WTC11 (cell line): ENCODE measurements around the gene RPS6KC1.

Experiments used
- CREB1 ChIP-seq: sonication (generic); formaldehyde crosslinking; IDR thresholded peaks from 2 replicates; pipeline ENCODE4 v1.8.0; 2023; ENCODE audit warnings: mild to moderate bottlenecking, missing genetic modification reagents
- JUN ChIP-seq: sonication (generic); formaldehyde crosslinking; IDR thresholded peaks from 2 replicates; pipeline ENCODE4 v1.8.0; 2023; ENCODE audit warnings: mild to moderate bottlenecking, missing genetic modification reagents
- MYBL2 ChIP-seq: sonication (generic); formaldehyde crosslinking; IDR thresholded peaks from 2 replicates; pipeline ENCODE4 v1.8.1; 2023; ENCODE audit warnings: mild to moderate bottlenecking, moderate library complexity, missing genetic modification reagents
- SMAD3 ChIP-seq: sonication (generic); formaldehyde crosslinking; IDR thresholded peaks from 2 replicates; pipeline ENCODE4 v1.8.0; 2022; ENCODE audit warnings: missing genetic modification reagents, mild to moderate bottlenecking, borderline replicate concordance
- SP1 ChIP-seq: sonication (generic); formaldehyde crosslinking; conservative IDR thresholded peaks from 2 replicates; pipeline ENCODE4 v1.8.1; 2022; ENCODE audit warnings: missing genetic modification reagents
- TEAD4 ChIP-seq: sonication (generic); formaldehyde crosslinking; IDR thresholded peaks from 2 replicates; pipeline ENCODE4 v1.8.0; 2022; ENCODE audit warnings: mild to moderate bottlenecking, missing genetic modification reagents
- ZNF121 ChIP-seq: sonication (generic); formaldehyde crosslinking; IDR thresholded peaks from 2 replicates; pipeline ENCODE4 v1.8.0; 2023; ENCODE audit warnings: missing genetic modification reagents
- ZNF232 ChIP-seq: sonication (generic); formaldehyde crosslinking; IDR thresholded peaks from 2 replicates; pipeline ENCODE4 v1.8.0; 2022; ENCODE audit warnings: mild to moderate bottlenecking, missing genetic modification reagents
- ZNF317 ChIP-seq: sonication (generic); formaldehyde crosslinking; IDR thresholded peaks from 2 replicates; pipeline ENCODE4 v1.8.1; 2023; ENCODE audit warnings: low read depth, mild to moderate bottlenecking, moderate library complexity, missing genetic modification reagents, borderline replicate concordance
- ZNF423 ChIP-seq: fragments of 250-450 bp; sonication (Bioruptor Pico); IDR thresholded peaks from 2 replicates; pipeline ENCODE4 v2.1.2; 2022; ENCODE audit warnings: mild to moderate bottlenecking, moderate library complexity
- TF ChIP-seq, protein P1 (sequence below): fragments of 200-600 bp; IDR thresholded peaks from 2 replicates; pipeline ENCODE4 v1.8.0; 2022; ENCODE audit warnings: antibody characterized with exemption
- TF ChIP-seq, protein P2 (sequence below): sonication (generic); formaldehyde crosslinking; IDR thresholded peaks from 2 replicates; pipeline ENCODE4 v1.8.1; 2023; ENCODE audit warnings: mild to moderate bottlenecking, moderate library complexity, missing genetic modification reagents
- TF ChIP-seq, protein P3 (sequence below): sonication (generic); formaldehyde crosslinking; IDR thresholded peaks from 2 replicates; pipeline ENCODE4 v1.8.1; 2022; ENCODE audit warnings: low read depth, mild to moderate bottlenecking, moderate library complexity, missing genetic modification reagents, borderline replicate concordance
- TF ChIP-seq, protein P4 (sequence below): sonication (generic); formaldehyde crosslinking; IDR thresholded peaks from 2 replicates; pipeline ENCODE4 v1.8.0; 2022; ENCODE audit warnings: mild to moderate bottlenecking, missing genetic modification reagents

DNA sequence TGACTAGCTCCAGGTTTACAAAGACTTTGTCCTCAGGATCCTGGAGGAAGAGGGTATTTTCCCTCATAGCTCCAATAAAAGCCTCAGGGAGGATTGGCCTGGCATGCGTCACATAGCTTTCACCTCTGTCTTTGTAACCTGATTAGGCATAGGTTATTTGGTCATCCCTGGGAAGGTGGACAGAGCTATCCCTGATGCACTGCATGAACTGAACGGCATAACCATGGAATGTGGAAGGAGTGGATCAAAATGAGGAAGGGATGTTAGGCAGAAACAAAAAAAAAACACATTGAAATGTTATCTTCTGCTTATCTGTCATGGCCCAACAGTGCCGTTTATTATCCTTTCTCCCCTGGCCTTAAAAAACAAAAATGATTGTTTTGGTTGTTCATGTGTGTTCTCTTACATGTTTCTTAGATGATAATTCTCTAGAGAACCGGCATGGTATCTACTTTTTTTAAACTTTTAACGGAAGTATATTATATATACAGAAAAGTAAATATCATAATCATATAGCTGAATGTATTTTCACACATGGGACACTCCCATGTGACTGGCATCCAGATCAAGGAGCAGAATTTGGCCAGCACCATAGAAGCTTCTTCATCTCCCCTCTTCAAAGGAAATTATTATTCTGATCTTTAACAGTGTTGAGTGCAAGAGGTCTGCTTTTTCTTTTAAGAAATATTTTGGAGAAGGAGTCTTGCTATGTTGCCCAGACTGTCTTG lies 85.3 kb downstream of the RPS6KC1 start:
- TF ChIP-seq ZNF317 (CRISPR knock-in tag) (no peak), JUN (CRISPR knock-in tag) (no peak), ZNF121 (CRISPR knock-in tag) (no peak), SP1 (CRISPR knock-in tag) (no peak), CREB1 (CRISPR knock-in tag) (no peak), MYBL2 (CRISPR knock-in tag) (no peak), TEAD4 (CRISPR knock-in tag) (no peak), ZNF423 (CRISPR knock-in tag) (no peak), SMAD3 (CRISPR knock-in tag) (no peak), ZNF232 (CRISPR knock-in tag) (no peak)
- TF ChIP-seq, protein P1, sequence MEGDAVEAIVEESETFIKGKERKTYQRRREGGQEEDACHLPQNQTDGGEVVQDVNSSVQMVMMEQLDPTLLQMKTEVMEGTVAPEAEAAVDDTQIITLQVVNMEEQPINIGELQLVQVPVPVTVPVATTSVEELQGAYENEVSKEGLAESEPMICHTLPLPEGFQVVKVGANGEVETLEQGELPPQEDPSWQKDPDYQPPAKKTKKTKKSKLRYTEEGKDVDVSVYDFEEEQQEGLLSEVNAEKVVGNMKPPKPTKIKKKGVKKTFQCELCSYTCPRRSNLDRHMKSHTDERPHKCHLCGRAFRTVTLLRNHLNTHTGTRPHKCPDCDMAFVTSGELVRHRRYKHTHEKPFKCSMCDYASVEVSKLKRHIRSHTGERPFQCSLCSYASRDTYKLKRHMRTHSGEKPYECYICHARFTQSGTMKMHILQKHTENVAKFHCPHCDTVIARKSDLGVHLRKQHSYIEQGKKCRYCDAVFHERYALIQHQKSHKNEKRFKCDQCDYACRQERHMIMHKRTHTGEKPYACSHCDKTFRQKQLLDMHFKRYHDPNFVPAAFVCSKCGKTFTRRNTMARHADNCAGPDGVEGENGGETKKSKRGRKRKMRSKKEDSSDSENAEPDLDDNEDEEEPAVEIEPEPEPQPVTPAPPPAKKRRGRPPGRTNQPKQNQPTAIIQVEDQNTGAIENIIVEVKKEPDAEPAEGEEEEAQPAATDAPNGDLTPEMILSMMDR: no peak
- TF ChIP-seq, protein P2, sequence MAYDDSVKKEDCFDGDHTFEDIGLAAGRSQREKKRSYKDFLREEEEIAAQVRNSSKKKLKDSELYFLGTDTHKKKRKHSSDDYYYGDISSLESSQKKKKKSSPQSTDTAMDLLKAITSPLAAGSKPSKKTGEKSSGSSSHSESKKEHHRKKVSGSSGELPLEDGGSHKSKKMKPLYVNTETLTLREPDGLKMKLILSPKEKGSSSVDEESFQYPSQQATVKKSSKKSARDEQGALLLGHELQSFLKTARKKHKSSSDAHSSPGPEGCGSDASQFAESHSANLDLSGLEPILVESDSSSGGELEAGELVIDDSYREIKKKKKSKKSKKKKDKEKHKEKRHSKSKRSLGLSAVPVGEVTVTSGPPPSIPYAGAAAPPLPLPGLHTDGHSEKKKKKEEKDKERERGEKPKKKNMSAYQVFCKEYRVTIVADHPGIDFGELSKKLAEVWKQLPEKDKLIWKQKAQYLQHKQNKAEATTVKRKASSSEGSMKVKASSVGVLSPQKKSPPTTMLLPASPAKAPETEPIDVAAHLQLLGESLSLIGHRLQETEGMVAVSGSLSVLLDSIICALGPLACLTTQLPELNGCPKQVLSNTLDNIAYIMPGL (CRISPR knock-in tag): no peak
- TF ChIP-seq, protein P3, sequence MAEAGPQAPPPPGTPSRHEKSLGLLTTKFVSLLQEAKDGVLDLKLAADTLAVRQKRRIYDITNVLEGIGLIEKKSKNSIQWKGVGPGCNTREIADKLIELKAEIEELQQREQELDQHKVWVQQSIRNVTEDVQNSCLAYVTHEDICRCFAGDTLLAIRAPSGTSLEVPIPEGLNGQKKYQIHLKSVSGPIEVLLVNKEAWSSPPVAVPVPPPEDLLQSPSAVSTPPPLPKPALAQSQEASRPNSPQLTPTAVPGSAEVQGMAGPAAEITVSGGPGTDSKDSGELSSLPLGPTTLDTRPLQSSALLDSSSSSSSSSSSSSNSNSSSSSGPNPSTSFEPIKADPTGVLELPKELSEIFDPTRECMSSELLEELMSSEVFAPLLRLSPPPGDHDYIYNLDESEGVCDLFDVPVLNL (CRISPR knock-in tag): no peak
- TF ChIP-seq, protein P4, sequence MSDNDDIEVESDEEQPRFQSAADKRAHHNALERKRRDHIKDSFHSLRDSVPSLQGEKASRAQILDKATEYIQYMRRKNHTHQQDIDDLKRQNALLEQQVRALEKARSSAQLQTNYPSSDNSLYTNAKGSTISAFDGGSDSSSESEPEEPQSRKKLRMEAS (CRISPR knock-in tag): no peak
